Fibroblast of villous mesenchyme (primary cell): ENCODE data around the gene IWS1. TPM values are rescaled to one million over a fixed set of nuclear protein-coding genes. Genes with fewer than 3 reads are reported as not detected.
"Not testable (repeated sequence)": the region's sequence is repeated elsewhere in the genome, so short reads cannot be mapped to it uniquely, and the experiment has no call there.

Experiments
- DNase-seq: peaks from one replicate; pipeline ENCODE4 v3.0.0-alpha.2; 2010; ENCODE audit warnings: low read depth
- H3K4me3 ChIP-seq: 2 replicates; pipeline ENCODE4 v1.5.1; 2011; ENCODE audit warnings: low read depth, mild to moderate bottlenecking, low read length
- total RNA-seq: library from RNA; depleted of rRNA; stranded (reverse); fragments of >200 nt; gene quantifications from 2 replicates; pipeline ENCODE4 v1.2.3, GENCODE V29; 2012
- TF ChIP-seq, protein P1 (sequence below): IDR thresholded peaks from 2 replicates; pipeline ENCODE4 v1.5.1; 2012; ENCODE audit warnings: low read depth, mild to moderate bottlenecking, low read length; ENCODE audit not compliant: insufficient read depth

IWS1 gene
- total RNA-seq, 1 donor = 42.7 TPM

DNA sequence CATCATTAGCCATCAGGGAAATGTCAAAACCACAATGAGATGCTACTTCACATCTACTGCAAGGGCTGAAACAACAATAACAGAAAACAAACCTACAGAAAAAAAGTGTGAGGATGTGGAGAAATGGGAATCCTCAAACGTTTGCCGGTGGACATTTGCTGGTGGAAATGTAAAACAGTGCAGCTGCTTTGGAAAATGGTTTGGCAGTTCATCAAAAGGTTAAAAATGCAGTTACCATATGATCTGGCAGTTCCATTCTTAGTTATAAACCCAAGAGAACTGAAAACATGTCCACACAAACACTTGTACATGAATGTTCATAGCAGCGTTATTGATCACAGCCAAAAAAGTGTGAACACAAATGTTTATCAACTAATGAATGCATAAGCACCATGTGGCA lies 63.8 kb downstream of the IWS1 start:
- TF ChIP-seq, protein P1, sequence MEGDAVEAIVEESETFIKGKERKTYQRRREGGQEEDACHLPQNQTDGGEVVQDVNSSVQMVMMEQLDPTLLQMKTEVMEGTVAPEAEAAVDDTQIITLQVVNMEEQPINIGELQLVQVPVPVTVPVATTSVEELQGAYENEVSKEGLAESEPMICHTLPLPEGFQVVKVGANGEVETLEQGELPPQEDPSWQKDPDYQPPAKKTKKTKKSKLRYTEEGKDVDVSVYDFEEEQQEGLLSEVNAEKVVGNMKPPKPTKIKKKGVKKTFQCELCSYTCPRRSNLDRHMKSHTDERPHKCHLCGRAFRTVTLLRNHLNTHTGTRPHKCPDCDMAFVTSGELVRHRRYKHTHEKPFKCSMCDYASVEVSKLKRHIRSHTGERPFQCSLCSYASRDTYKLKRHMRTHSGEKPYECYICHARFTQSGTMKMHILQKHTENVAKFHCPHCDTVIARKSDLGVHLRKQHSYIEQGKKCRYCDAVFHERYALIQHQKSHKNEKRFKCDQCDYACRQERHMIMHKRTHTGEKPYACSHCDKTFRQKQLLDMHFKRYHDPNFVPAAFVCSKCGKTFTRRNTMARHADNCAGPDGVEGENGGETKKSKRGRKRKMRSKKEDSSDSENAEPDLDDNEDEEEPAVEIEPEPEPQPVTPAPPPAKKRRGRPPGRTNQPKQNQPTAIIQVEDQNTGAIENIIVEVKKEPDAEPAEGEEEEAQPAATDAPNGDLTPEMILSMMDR = no peak
- H3K4me3 ChIP-seq = no peak overlapping the region
- DNase-seq = no peak

DNA sequence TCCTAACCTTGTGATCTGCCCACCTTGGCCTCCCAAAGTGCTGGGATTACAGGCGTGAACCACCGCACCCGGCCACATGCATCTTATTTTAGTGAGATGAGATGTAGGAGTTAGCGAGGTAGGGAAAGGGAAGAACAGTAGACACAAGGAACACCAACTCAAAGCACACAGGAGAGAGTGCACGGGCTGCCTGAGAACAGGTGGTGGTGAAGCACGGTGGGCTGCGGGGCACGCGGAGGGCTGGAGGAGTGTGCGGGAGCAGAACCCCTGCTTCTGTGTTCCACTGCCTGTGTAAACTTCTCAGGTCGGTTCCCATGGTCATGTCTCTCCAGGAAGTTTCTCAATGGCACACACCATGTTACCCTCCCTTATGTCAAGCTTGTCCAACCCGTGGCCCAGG lies 69.3 kb downstream of the IWS1 start:
- H3K4me3 ChIP-seq = no peak overlapping the region
- TF ChIP-seq, protein P1 = no peak
- DNase-seq = no peak

DNA sequence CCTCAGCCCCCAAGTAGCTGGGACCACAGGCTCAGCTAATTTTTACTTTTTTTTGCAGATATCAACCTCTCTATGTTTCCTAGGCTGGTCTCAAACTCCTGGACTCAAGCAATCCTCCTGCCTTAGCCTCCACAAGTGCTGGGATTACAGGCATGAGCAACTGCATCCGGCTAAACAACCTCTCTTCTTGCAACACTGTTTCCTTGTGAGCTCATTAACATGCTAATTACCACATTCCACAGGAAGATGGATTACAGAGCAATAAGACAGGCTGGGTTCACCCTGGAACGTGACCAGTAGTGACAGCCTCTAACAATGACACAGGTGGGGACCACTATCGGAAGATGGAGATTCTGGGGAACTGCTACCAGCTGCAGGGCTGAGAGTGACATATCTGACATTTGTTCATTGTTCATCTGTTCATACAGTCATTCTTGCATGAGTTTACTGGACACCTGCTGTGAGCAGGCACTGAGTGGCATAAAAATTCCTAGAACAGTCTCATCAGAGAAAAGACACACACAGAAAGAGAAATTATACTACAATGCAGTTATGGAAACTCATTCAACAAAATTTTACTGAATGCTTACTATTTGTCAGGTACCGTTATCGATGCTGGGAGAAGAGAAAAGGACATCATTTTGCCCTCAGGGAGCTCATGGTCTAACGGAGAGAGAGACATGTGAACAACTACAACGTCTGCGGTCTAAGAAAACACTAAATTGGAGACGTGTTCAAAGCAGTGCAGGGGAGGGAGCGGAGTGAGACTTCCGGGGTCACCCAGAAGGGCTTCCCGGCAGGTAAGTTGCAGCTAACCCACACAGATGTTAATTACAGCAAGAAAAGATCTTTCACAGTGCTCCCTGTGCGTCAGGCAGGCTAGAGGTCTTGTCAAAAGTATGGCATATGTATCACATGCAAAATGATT lies 70.5 kb downstream of the IWS1 start:
- DNase-seq = no peak
- TF ChIP-seq, protein P1 = no peak

DNA sequence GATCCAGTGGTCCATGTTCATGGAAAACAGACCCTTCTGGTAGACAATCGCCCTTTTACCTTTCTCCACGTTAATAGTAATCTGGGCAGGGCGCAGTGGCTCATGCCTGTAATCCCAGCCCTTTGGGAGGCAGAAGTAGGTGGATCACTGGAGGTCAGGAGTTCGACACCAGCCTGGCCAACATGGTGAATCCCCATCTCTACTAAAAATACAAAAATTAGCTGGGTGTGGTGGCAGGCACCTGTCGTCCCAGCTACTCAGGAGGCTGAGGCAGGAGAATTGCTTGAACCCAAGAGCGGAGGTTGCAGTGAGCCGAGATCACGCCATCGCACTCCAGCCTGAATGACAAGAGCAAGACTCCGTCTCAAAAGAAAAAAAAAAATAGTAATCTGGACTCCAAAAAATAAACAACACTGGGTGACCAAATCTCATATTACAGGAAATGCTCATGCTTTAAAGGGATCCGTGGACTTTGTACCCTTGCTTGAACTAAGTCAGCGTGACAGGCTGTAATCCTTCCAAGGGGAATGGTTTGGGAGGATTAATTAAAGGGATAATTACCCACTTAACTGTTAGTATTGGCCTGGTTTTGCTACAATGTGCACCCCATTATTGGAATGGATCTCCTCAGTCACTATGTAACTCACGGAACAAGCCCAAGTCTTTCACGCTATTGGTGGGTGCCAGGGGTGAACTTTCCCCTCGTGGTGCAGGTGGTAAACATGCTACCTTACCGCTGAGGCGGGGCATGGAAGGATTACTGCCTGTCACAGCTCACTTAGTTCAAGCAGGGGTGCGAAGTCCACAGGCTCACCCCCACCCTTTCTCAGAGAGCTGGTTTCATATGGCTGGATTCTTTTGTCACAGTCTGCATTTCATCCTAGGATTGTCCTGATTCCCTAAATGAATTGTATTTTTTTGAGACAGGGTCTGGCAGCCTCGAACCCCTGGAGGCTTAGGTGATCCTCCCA lies 71.4 kb downstream of the IWS1 start:
- TF ChIP-seq, protein P1 = no peak
- peak; percentile 10 for DNase-seq
- H3K4me3 ChIP-seq = no peak overlapping the region

More for the DNA sequence above, 70.5 kb downstream of the IWS1 start:
- no peak overlapping the region for H3K4me3 ChIP-seq

DNA sequence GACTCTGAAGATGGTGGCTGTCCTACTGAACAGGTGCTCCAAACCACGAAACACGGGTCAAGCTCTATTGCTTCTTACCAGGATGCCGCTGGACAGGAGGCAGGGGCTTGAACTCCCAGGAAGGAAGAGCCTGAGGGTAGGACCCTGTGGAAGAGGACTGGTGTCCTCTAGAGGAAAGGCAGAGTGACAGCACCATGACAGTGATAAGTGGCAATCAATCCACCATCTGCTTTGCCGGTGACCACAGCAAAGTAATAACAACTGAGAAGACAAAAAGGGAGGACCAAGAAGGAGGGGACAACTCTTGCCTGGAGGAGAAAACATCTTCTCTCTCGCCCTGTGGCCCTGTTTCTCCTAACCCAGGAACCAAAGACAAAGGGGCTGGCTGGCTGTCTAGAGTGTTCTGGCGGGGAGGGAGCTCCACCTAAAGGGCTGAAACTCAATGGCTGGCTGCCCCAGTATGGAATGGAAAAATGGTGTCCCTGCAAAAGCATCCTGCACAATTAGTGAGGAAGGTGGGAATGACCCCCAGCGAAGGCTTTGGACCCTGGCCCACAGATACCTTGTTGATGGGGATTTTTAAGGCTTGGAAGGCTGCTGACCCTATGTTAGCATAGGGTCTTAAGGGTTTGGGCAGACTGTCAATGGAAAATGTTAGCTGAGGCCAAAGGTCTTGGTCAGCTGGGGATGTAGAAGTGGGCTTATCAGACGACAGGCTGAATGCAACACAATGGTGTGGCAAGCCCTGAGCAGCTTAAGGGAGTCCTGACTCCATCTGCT lies 72.7 kb downstream of the IWS1 start:
- TF ChIP-seq, protein P1 = peak; percentile 45
- peak; percentile 17 for DNase-seq
- H3K4me3 ChIP-seq = no peak overlapping the region

DNA sequence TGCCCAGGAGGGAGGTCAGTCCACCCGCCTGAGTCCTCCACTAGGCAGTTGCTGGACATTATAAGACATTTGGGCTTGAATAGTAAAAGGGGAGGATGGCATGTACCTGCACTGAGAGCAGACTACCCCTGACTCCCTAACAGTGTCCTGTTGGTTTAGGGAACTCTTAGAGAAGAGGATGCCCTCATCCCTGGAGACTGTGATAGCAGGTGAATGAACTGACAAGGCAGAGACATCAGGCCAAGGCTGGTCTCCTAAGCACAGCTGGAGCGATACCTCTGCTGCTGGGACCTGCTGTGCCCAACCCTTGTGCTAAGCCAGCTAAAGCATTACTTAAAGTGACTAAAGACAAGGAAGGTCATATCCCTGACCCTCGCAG lies 73.3 kb downstream of the IWS1 start:
- TF ChIP-seq, protein P1 = no peak
- H3K4me3 ChIP-seq = no peak overlapping the region
- DNase-seq = no peak

DNA sequence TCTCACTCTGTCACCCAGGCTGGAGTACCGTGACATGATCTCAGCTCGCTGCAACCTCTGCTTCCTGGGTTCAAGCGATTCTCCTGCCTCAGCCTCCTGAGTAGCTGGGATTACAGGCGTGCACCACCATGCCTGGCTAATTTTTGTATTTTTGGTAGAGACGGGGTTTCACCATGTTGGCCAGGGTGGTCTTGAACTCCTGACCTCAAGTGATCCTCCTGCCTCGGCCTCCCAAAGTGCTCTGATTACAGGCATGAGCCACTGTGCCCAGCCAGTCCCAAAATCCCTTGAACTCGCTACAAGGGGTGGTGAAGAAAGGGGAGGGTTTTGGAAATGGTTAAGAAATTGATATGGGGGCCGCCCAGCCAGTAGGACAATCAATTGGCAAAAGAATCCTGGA lies 73.9 kb downstream of the IWS1 start:
- H3K4me3 ChIP-seq, DNase-seq: not testable (repeated sequence)
